Left colon (tissue), 2 donors: Measurements from ENCODE around the gene OR7E24. TPM values are rescaled to one million over a fixed set of nuclear protein-coding genes. Genes with fewer than 3 reads are reported as not detected.
A peak's percentile ranks its signal among the peaks of the same experiment; 100 is the strongest.
"Not testable (repeated sequence)": the region's sequence is repeated elsewhere in the genome, so short reads cannot be mapped to it uniquely, and the experiment has no call there.

Source experiments
- ATAC-seq: fragments of 200-7000 bp; cut with Tn5 transposase; one replicate; pipeline ENCODE4 v1.9.1; 2020; ENCODE audit warnings: mild to moderate bottlenecking, moderate library complexity
- DNase-seq, 2 donors: peaks; one replicate each; pipeline ENCODE4 v3.0.0-alpha.2; 2020
- intact Hi-C, 2 donors: fragments of 100-400 bp; cut with DNase I in 1 of 2; cut with micrococcal nuclease in 1 of 2; formaldehyde crosslinking; loops; one replicate each; pipeline versions ENCODE4 v1.11.2 to v1.14.0; 2022; cut with DNase I, micrococcal nuclease
- long read RNA-seq: library from polyadenylated mRNA; unstranded; transcript quantifications from one replicate; pipeline ENCODE4 v2.0.0, GENCODE V29; 2021
- total RNA-seq, 2 donors: library from RNA; stranded (reverse); fragmentation: NEBNext Ultra II Directional; extraction: Animal tissue kit (Norgen Biotek cat#: 25700); gene quantifications; one replicate each; pipeline ENCODE4 v1.2.1, GENCODE V29; 2021
- donor health status: DM: no; HTN: no; CAD: no.
- donor health status: DM: yes; HTN: yes; CAD: no.

The OR7E24 gene
- total RNA-seq = not detected
- long read RNA-seq = 0 reads

GRCh38 chr19:9250630-9251029 lies at the start of gene OR7E24:
Gene OR7E24 (plus strand): TSS chr19:9250930. CDS start chr19:9251044, 114 bp downstream.
- DNase-seq = no peak
- ATAC-seq = no peak
- intact Hi-C loops = no loop called here

GRCh38 chr19:9205501-9206113 lies 45.1 kb upstream of the OR7E24 start:
- ATAC-seq = peak; percentile 67
- intact Hi-C loops = no loop called here

GRCh38 chr19:9219489-9219888 lies 31.2 kb upstream of the OR7E24 start, which contains the start of gene OR7D4:
Gene OR7D4 (minus strand): TSS chr19:9219589. CDS start chr19:9214837, 4,752 bp downstream.
- DNase-seq (no peak), ATAC-seq (no peak)
- intact Hi-C loops = no loop called here

More at GRCh38 chr19:9205501-9206113, 45.1 kb upstream of the OR7E24 start:
- DNase-seq = peak; percentile 36 to 73

GRCh38 chr19:9251236-9251635 lies 506 bp downstream of the OR7E24 start:
- no peak for DNase-seq
- intact Hi-C loops = no loop called here
- no peak for ATAC-seq

GRCh38 chr19:9283485-9283884 lies 32.8 kb downstream of the OR7E24 start:
- ATAC-seq, DNase-seq, intact Hi-C loops: not testable (repeated sequence)

- no peak for ATAC-seq
- intact Hi-C loops = no loop called here
- no peak for DNase-seq
Measured at GRCh38 chr19:9289231-9289884, 38.6 kb downstream of the OR7E24 start.

- ATAC-seq (no peak), DNase-seq (no peak)
- intact Hi-C loops = no loop called here
Measured at GRCh38 chr19:9295411-9295849, 44.7 kb downstream of the OR7E24 start.

GRCh38 chr19:9296336-9296735 lies 45.6 kb downstream of the OR7E24 start:
- DNase-seq (no peak), ATAC-seq (no peak)
- intact Hi-C loops = no loop called here

Other genes with a start within 250 kb of the OR7E24 start
- under 1 TPM; under 0.01 to 0.03 TPM for gene MUC16, start 240.5 kb upstream of the OR7E24 start, total RNA-seq
- gene OR1M1, start 163.9 kb upstream of the OR7E24 start, total RNA-seq = not detected
- not detected for gene OR7G2, start 143.5 kb upstream of the OR7E24 start, total RNA-seq
- gene OR7G1, start 135.2 kb upstream of the OR7E24 start, total RNA-seq = not detected
- not detected for gene OR7G3, start 124.0 kb upstream of the OR7E24 start, total RNA-seq
- 10 to 100 TPM; 24.8 to 32.3 TPM for gene ZNF317, start 110.5 kb upstream of the OR7E24 start, total RNA-seq
- gene OR7D2, start 72.0 kb upstream of the OR7E24 start, total RNA-seq = not detected
- not detected for gene OR7D4, start 31.3 kb upstream of the OR7E24 start, total RNA-seq
- 1 to 10 TPM; 3.8 to 4.3 TPM for gene ZNF699, start 58.9 kb downstream of the OR7E24 start, total RNA-seq
- gene ZNF559, start 73.2 kb downstream of the OR7E24 start, total RNA-seq = 1 to 10 TPM; 3.6 to 7.8 TPM
- gene ZNF177, start 112.1 kb downstream of the OR7E24 start, total RNA-seq = under 1 TPM; 0.53 to 0.82 TPM
- 10 to 100 TPM; 16.7 to 21.4 TPM for gene ZNF266, start 184.6 kb downstream of the OR7E24 start, total RNA-seq
- gene ZNF560, start 247.7 kb downstream of the OR7E24 start, total RNA-seq = not detected